Hematopoietic multipotent progenitor cell (in vitro differentiated cells): ENCODE data around the gene UBXN4. TPM values are rescaled to one million over a fixed set of nuclear protein-coding genes. Genes with fewer than 3 reads are reported as not detected.
"Not testable (repeated sequence)": the region's sequence is repeated elsewhere in the genome, so short reads cannot be mapped to it uniquely, and the experiment has no call there.

Source experiments
- DNase-seq, 3 donors: peaks; one replicate each; pipeline ENCODE4 v3.0.0-alpha.2; 2011 to 2015; ENCODE audit warnings: low read depth in 2 of 3, low spot score in 2 of 3
- total RNA-seq: library from RNA; depleted of rRNA; stranded (reverse); fragments of >200 nt; gene quantifications from one replicate; pipeline ENCODE4 v1.2.3, GENCODE V29; 2012

UBXN4 gene, protein sequence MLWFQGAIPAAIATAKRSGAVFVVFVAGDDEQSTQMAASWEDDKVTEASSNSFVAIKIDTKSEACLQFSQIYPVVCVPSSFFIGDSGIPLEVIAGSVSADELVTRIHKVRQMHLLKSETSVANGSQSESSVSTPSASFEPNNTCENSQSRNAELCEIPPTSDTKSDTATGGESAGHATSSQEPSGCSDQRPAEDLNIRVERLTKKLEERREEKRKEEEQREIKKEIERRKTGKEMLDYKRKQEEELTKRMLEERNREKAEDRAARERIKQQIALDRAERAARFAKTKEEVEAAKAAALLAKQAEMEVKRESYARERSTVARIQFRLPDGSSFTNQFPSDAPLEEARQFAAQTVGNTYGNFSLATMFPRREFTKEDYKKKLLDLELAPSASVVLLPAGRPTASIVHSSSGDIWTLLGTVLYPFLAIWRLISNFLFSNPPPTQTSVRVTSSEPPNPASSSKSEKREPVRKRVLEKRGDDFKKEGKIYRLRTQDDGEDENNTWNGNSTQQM
- total RNA-seq = 35.8 TPM

DNA sequence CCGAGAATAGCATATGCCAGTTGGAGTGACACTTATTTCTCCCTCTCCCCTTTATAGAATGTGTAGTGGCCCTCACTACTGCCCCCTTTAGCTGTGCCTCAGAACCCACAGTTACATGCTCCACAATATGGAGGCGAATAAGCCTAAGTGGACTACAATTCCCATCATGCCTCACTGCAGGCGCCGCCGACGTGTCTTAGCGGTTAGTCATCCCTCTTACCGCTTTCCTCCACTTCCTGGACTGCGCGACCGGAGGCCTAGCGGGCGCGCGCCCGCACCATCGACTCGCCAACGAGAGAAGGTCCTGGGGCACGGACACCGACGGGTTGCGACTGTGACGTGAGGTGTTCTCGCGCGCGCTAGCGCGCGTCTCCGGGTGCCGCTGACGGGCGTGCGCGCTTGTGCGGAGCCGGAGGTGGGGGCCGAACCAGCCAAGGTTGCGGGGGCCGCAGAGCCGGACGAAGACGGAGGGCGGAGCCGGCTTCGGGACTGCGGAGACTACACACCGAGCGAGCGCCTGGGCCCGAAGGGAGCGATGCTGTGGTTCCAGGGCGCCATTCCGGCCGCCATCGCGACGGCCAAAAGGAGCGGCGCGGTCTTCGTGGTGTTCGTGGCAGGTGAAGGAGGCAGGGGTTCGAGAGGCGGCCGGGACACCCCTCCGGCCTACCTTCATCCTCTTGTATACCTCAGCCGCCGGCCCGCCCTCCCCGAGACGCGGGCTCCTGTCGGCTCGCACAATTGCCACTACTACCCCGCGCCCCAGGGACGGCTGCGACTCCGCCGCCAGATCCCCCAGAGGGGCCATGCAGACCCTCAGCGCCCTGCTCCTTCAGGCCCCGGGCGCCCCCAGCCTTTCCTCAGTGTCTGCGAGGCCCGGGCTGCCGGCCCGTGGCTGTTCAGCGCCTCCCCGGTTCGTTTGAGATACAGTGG lies at the start of gene UBXN4:
Gene UBXN4 (plus strand): TSS at position 461 of the 930 bp plus-strand sequence. CDS start 75 bp downstream, at position 536.
- DNase-seq = peak; percentile 86 to 99 (median 99)

DNA sequence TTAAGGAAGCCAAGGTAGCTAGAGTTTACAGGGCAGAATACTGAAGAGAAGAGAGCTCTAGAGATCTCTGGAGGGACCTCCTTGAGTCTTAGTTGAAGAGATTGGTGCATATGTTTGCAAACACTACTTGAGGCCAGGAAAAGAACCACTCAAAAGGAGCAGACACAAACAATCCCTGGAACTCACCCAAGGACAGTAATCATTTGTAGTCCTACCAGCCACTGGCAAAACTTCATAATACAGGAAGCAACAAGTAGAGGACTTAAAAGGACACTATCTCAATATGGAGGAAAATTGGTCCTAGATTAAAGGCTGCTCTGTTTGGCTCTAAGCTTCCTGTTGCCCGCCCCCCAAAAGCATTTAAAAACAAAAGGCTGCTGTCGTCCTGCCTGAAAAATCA lies 46.9 kb upstream of the UBXN4 start:
- no peak for DNase-seq

DNA sequence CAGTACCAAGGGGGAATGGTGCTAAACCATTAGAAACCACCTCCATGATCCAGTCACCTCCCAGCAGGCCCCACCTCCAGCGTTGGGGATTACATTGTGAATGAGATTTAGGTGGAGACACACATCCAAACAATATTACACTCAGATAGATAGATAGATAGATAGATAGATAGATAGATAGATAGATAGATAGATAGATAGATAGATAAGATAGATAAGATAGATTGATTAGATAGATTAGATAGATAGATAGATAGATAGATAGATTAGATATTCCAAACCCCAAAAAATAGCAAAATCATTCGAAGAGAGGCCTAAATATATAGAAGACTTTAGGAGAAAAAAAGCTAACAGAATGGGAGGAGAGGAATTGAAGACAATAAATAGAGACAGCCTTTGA lies 42.8 kb upstream of the UBXN4 start:
- no peak for DNase-seq

DNA sequence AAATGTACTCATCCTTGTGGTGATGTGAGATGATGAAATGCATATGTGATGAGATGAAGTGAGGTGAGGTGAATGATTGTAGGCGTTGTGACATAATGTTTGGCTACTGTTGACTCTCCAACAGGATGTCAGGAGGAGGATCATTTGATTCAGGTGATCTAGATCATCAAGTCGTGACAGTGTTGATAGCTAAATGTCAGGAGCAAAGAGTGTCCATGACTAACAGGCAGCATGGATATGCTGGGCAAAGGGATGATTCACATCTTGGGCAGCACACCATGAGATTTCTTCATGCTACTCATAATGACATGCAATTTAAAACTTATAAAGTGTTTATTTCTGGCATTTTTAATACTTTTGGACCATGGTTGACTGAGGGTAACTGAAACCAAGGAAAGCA lies 40.2 kb upstream of the UBXN4 start:
- no peak for DNase-seq

DNA sequence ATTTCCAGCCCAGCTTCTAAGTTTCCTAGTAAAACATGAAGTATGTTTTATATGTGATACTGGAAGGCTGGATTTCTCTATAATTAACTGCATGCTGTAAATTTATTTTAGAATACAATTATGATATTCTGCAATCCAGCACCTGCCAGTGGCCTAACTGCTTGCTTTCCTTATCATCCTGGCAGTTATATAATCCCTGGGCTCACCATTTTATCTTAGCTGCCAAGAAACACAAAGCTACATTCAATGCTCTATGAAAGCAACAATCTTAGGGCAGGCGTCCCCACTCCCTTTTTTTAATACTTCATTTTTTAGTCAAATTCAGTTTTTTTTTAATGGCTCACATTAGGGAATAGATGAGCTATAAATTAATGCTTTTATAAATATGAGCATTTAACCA lies 38.4 kb upstream of the UBXN4 start:
- no peak for DNase-seq

DNA sequence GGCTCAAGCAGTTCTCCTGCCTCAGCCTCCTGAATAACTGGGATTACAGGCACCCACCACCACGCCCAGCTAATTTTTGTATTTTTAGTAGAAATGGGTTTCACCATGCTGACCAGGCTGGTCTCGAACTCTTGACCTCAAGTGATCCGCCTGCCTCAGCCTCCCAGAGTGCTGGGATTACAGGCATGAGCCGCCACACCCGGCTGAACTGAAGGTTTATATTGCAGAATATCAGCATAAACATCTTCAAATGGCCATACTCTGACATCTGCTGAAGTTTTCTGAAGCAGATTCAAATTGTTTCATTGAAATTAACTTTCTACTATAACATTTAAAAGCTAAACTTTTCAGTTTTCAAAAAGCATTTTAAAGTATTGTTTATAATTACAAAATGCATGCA lies 37.6 kb upstream of the UBXN4 start:
- DNase-seq = not testable (repeated sequence)

DNA sequence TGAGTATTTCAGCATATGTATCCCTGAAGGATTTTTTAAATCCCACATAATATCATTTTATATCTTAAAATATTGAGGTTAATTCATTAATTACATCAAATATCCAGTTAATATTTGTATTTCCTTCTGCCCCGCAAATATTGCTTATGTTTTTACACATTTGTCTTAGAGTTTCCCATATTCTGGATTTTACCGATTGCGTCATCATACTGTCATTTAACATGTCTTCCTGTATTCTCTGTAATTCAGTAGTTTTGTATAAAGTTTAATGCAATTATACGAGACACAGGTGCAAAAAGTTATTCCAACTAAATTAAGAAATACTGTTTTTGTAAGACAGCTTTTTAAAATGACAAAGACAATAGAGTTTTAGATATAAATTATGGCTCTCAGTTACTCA lies 33.5 kb upstream of the UBXN4 start:
- no peak for DNase-seq

DNA sequence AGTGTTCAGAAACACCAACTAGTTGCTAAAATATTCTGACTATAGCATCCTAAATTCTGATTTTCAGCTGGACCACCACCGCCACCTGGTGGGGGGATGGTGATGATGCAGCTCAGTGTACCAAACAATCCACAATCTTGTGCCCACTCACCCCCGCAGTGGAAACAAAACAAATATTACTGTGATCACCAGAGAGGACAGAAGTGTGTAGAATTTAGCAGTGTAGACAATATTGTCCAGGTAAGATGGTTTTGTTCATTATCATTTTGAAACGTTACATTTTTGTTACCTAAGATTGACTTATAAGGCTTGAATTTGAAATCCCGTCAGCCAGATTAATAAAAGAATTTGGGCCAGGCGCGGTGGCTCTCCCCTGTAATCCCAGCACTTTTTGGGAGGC lies 31.7 kb upstream of the UBXN4 start:
- DNase-seq = peak; percentile 39 to 78 (median 42)

DNA sequence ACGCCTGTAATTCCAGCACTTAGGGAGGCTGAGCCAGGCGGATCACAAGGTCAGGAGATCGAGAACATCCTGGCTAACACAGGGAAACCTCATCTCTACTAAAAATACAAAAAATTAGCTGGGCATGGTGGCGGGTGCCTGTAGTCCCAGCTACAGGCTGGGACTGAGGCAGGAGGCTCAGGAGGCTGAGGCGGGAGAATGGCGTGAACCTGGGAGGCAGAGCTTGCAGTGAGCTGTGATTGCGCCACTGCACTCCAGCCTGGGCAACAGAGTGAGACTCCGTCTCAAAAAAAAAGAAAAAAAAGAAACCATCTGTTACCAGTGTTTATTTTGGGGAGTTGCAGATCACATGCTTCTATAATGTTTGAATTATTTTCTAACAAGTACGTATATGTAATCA lies 26.6 kb upstream of the UBXN4 start:
- not testable (repeated sequence) for DNase-seq

DNA sequence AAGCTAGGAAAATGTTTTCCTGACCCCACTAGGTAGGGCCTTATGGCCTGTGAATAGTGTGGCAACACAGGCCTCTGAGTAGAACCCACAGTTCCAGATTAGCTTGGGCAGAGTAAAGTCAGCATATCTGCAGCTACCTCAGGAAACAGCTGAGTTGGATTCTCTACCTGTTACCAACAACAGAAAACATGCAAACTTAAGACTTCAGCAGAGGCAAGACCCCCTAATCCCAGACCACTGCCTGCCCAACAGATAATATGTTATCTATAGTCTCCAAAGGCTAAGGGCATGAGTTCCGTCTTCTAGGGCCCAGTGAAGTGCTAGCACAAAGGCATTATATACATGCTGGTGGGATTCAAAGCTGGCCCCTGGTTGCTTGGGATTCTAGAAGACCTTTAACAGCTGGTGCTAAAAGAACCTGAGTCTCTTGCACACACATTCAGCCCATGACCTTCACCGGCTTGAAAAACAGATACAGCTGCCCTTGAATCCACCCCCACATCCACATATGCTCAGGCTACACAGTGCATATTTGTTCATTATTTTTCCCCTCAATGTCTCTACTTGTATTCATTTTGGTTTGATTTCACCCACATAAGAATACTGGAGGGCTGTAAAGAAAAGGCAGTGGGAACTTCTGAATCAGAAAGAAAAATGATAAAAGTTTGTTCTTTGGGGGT lies 13.5 kb upstream of the UBXN4 start:
- DNase-seq = peak in 1 of 3 donors; percentile 11

DNA sequence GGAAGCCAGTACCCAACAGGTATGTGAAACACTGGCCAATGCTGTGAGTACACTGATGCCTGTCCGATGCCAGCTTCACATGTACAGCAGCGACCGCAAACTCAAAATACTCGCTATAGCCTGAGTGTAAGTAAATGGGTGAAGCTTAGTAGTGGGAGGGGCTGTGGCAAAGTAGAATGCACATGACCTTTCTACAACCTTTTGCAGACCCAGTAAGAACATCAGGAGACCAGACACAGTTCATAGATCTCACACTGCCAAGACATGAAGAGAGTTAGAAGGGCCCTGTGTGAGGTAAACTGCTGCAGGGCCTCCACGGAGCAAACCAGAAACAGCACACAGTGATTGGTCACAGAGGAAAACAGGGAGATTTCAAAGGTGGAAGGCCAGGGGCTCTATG lies 9.1 kb upstream of the UBXN4 start:
- no peak for DNase-seq

DNA sequence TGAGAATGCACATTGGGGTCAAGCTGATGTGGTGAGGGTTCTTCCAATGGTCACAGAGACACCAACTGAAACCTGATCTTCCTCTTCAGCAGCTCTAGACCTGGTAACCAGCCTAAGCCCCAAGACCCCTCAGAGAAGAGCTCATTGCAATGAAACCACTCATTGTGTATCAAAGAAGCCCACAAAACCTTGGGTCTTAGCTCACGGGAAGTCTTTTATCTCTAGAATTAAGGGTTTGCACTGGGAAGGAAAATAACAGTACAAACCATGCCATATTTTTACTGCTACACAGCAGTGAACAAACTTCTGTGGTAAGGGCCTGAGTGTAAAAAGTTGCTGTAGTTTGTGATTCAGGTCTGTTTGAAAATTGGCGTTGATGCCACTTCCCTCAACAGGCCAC lies 8.6 kb upstream of the UBXN4 start:
- DNase-seq = no peak

DNA sequence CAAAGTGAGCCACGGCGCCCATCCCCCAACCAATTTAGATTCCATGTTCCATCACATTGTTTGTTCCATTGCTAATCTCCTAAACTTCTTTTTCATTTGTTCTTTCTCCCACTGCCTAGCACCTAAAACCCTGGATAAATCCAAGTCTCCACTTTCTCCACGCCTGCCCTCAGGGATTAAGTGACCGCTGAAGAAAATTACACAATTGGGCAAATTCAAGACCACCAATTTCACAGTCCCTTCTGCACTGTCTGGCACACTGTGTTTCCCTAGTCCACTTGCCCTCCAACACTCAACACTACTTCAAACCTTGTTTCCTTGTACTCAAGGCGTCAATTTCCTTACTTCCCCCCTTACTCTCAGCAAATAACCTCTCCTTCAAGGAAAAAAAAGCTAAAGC lies 5.1 kb upstream of the UBXN4 start:
- no peak for DNase-seq

DNA sequence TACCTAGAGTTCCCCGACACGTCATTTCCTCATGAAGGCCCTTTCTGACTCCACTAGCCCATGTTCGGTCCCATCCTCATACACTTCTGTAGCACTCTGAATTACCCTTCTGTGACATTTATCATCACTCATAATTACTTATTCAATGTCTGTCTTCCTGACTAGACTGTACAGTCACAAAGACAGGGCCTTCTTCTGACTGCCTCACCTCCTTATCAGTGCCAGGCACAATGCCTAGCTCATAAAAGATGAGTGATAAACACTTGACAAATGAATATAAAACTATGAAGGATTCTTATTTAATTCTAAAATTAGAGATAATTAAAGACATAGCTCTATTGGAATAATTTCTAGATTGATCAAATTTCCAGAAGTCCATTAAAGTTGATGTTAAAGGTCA lies 1.4 kb upstream of the UBXN4 start:
- DNase-seq = no peak

DNA sequence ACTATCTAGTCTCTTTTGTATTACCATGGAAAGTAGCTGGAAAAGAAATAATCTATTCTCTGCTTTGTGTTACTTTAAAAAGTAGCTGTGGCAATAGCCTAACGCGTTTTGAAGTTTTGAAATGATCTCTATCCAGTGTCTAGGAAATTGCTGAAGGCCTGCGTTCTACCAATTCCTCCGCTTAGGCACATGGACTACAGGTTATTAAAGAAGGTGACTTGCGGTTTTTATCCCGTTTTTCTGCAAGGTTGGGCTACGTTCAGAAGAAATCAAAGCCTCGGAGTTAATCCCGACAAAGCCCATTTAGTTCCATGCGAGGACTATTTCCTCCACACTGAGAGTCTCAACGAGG lies 636 bp upstream of the UBXN4 start:
- no peak for DNase-seq

DNA sequence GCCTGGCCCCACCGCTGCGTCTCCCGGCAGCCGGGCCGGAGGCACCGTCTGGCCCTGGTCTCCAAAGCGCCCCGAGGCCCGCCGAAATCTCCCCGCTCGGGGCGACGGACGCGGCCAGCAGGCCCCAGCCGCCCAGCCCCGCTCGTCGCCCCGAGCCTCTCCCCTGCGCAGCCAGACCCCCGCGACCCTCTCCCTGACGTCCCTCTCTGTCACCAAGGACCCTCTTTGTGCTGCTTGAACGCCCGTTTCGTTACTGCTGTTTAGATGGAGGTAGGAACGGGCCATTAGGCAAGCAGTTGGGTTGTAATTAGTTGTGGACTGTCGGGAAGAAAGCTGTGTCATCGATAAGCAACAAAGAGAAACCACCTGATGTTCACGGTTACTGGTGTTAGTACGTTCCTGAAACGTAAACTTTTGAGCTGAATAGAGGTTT lies 686 bp downstream of the UBXN4 start:
- peak; percentile 31 to 70 (median 58) for DNase-seq

DNA sequence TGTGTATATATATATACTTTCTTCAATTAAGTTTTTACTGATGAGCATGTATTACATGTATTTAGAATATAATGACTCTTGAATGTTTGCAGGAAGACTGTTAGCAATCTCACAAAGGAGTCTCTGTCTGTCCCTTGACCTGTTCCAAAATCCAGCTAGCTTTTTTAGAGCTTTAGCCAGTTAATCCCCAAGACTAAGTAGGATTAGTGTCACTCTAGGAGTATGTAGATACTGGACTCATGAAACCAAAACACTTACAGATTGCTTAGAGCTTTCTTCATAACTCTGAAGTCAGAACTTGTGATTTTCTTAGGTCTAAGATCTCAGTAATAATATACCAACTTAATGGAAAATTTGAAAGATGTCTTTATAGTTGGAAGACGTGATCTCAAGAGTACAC lies 2.2 kb downstream of the UBXN4 start:
- no peak for DNase-seq

DNA sequence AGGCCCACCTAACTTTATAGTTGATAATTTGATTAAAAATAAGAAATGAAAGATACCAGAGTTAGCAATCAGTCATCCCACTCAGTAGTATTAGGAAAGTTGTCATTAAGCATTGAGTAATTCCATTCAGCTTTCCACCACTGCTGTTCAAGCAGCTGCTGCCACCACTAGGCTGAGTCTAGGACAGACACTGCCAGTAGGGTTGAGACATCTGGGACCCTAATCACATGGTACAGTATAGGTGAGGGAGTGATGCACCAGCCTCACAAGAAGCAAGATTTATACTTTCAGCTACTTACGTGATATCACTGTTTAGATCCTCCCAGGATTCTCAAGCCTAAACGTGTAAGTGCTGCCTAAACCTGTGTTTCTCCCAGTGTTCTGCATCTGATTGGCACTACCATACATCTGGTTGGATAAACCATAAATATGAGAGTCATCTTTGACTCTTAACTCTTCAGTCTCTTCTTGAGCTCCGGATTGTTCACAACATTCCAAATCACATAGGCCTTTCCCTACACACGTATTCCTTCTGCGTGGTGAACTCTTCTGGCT lies 3.2 kb downstream of the UBXN4 start:
- DNase-seq = peak in 2 of 3 donors; percentile 29 to 34

DNA sequence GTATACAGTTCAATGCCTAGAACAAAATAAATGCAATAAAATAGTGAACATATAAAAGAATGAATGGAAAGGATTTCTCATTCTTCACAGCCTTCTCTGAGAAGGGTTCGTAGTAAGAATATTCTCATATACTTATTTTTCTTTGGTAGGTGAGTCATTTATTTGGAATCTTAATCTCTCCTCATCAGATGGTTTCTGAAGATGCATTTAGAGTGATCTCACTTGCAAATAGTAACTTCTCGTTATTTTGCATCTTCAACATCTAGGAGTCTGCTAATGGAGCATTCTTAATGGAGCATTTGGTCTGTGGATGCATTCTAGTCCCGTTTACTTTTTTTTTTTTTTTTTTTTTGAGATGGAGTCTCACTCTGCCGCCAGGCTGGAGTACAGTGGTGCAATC lies 3.9 kb downstream of the UBXN4 start:
- no peak for DNase-seq

DNA sequence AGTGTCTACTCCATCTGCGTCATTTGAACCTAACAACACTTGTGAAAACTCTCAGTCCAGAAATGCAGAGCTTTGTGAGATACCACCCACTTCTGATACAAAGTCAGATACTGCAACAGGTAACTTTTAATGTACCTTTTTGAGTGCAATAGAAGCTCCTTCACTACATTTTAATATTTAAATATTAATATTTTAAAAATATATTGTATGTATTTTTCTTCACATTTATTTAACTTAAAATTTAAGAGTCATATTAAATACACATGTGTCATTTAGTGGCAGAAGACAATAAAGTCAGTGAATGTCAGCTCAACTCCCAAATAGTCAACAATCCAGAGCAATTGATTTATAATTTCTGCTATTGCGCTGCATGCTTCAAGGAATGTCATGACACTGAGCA lies 13.9 kb downstream of the UBXN4 start:
- DNase-seq = no peak

DNA sequence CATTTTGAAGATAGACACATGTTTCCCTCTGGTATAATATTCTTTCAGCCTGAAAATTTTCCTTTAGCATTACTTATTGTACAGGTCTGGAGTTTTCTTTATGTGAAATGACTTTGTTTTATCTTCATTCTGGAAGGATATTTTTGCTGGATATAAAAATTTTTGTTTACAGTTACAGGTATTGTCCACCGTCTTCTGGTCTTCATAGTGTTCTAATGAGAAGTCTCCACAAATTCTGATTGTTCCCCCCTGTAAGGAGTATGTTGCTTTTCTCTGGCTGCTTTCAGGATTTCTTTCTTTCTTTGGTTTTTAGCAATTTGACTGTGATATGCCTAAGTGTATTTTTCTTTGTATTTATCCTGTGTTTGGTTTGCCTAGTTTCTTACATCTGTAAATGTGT lies 15.0 kb downstream of the UBXN4 start:
- DNase-seq = no peak
